ENCODE results near the gene NPY.

NPY gene

GRCh38 chr7:24313777-24314176 is 29.8 kb downstream of the NPY start:
- no peak for DNase-seq

- no peak for DNase-seq
Observed at GRCh38 chr7:24316340-24316739, 32.4 kb downstream of the NPY start.

- DNase-seq = no peak
Observed at GRCh38 chr7:24318326-24318725, 34.3 kb downstream of the NPY start.

GRCh38 chr7:24319209-24319608 is 35.2 kb downstream of the NPY start:
- no peak for DNase-seq

- no peak for DNase-seq
Observed at GRCh38 chr7:24323961-24324480, 40.0 kb downstream of the NPY start.

- no peak for DNase-seq
Observed at GRCh38 chr7:24325708-24326107, 41.7 kb downstream of the NPY start.

- DNase-seq = no peak
Observed at GRCh38 chr7:24328050-24328449, 44.1 kb downstream of the NPY start.

GRCh38 chr7:24328894-24329293 is 44.9 kb downstream of the NPY start:
- DNase-seq = no peak

GRCh38 chr7:24334012-24334411 is 50.0 kb downstream of the NPY start:
- DNase-seq = no peak

GRCh38 chr7:24334627-24335026 is 50.6 kb downstream of the NPY start:
- no peak for DNase-seq

- no peak for DNase-seq
Observed at GRCh38 chr7:24336461-24336860, 52.5 kb downstream of the NPY start.

- peak in 13 of 51 donors; percentile 3 to 37 (median 17) for DNase-seq
Observed at GRCh38 chr7:24337180-24337579, 53.2 kb downstream of the NPY start.

- DNase-seq = no peak
Observed at GRCh38 chr7:24339575-24339974, 55.6 kb downstream of the NPY start.

- no peak for DNase-seq
Observed at GRCh38 chr7:24340727-24341126, 56.7 kb downstream of the NPY start.
